MM.1S (cell line): ENCODE measurements around the gene PTGFR.

Experiments used
- EZH2 ChIP-seq: fragments of 300-600 bp; sonication (generic); optimal IDR thresholded peaks from 2 replicates; pipeline ENCODE3; 2017; ENCODE audit warnings: low read depth, mild to moderate bottlenecking, antibody characterized with exemption, low read length, mixed read lengths
- EZH2phosphoT487 ChIP-seq: fragments of 300-600 bp; sonication (generic); IDR thresholded peaks from 2 replicates; pipeline ENCODE4 v1.6.1; 2018; ENCODE audit warnings: antibody characterized with exemption, low read length
- TF ChIP-seq, protein P1 (sequence below): fragments of 300-600 bp; sonication (generic); IDR thresholded peaks from 2 replicates; pipeline ENCODE4 v1.5.1; 2016; ENCODE audit warnings: antibody characterized with exemption, low read length, mixed read lengths

DNA sequence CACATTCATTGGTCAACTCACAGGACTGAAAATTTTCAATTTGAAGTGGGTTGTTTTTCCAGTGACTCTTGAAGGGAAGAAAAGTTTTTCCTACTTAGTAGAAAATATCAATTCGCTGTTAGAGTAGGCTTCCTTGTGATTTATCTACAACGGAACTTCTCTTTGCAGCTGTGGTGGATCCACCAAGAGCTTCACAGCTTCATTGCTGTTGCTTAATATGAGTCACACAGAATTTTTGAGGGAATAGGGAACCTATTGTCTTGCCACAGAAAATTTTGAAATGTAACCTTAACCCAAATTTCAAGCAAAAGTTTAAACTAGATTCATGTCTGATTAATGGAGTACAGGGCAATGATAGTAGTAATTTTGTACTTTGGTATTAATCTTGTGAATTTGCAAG lies 71.1 kb downstream of the PTGFR start:
- TF ChIP-seq, protein P1, sequence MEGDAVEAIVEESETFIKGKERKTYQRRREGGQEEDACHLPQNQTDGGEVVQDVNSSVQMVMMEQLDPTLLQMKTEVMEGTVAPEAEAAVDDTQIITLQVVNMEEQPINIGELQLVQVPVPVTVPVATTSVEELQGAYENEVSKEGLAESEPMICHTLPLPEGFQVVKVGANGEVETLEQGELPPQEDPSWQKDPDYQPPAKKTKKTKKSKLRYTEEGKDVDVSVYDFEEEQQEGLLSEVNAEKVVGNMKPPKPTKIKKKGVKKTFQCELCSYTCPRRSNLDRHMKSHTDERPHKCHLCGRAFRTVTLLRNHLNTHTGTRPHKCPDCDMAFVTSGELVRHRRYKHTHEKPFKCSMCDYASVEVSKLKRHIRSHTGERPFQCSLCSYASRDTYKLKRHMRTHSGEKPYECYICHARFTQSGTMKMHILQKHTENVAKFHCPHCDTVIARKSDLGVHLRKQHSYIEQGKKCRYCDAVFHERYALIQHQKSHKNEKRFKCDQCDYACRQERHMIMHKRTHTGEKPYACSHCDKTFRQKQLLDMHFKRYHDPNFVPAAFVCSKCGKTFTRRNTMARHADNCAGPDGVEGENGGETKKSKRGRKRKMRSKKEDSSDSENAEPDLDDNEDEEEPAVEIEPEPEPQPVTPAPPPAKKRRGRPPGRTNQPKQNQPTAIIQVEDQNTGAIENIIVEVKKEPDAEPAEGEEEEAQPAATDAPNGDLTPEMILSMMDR = no peak
- TF ChIP-seq EZH2phosphoT487 = no peak
- TF ChIP-seq EZH2 = no peak
